HG03457 (cell line): Measurements from ENCODE around the gene FAM13B.

Source experiments
- ATAC-seq: cut with Tn5 transposase; IDR thresholded peaks from one replicate; pipeline ENCODE4 v1.9.1; 2021; ENCODE audit warnings: moderate number of reproducible peaks; ENCODE audit not compliant: unreplicated experiment

Gene FAM13B

GRCh38 chr5:137901011-137901817, 131.7 kb downstream of the FAM13B start:
- no peak for ATAC-seq

GRCh38 chr5:137899493-137899892, 133.4 kb downstream of the FAM13B start:
- no peak for ATAC-seq

DNA sequence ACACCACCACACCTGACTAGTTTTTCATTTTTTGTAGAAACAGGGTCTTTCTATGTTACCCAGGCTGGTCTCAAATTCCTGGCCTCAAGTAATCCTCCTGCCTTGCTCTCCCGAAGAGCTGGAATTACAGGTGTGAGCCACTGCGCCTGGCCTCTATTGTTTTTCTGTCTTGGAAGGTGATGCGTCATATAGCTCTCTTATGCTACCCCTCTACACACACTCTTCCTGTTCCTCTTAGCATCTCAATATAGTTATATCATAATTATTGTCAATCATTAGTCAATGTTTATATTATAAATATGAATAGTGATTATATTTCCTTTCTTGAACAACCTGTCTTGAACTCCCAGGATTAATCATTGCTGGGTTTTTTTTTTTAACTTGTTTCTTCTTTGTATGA, 136.3 kb downstream of the FAM13B start:
- ATAC-seq, result no peak

GRCh38 chr5:137894586-137894985, 138.3 kb downstream of the FAM13B start:
- ATAC-seq, result no peak

GRCh38 chr5:137891849-137892248, 141.0 kb downstream of the FAM13B start:
- ATAC-seq, result no peak

DNA sequence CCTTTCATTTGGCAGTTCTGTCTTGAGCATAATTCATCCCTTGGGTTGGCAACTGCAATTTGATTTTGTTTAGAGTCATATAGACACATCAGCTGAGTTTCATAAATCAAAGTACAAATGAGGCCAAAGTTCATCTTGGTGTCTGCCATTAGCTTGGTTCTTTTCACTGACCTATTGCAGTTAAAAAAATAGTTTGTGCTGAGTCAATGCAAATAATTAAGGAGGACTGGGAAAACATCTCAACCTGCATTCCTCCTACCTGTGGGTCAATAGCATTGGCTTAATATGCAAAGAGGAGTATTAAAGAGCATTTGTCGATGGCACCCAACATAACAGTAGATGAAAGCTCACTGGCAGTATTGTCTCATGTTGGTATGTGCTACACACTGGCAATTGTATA, 142.0 kb downstream of the FAM13B start:
- ATAC-seq, result no peak

- peak; percentile 95 for ATAC-seq
Measured at GRCh38 chr5:137888863-137889759, 143.8 kb downstream of the FAM13B start, which contains the start of gene PKD2L2. Gene PKD2L2 (plus strand): TSS chr5:137889457. CDS start chr5:137889492, 35 bp downstream.

GRCh38 chr5:137888466-137888862, 144.4 kb downstream of the FAM13B start:
- no peak for ATAC-seq
